HG02623 (cell line): Measurements from ENCODE around the gene SMOC2.

Experiments
- ATAC-seq: cut with Tn5 transposase; IDR thresholded peaks from one replicate; pipeline ENCODE4 v1.9.1; 2021; ENCODE audit warnings: moderate library complexity; ENCODE audit not compliant: unreplicated experiment

The SMOC2 gene

DNA sequence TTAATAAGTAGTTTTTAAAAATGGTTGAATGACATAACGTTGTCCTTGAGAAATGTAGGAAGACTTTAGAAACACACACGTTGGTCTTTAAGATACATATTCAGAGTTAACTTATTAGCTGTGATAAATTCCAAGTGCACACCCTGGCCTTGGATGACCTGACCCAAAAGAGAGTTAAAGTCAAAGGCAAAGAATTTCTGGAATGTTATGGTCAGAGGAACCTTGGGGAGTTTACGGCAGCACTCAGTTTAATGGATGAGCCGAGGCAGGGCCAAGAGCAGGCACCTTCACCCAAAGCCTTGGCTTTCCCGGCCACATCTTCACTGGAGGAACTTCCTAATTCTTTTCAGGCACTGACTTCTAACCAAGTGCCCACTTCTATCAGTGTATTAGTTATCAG lies 200.5 kb downstream of the SMOC2 start:
- ATAC-seq, result no peak

- no peak for ATAC-seq
Observed at GRCh38 chr6:168643401-168643800, 202.4 kb downstream of the SMOC2 start.

- no peak for ATAC-seq
Observed at GRCh38 chr6:168645326-168645725, 204.3 kb downstream of the SMOC2 start.

GRCh38 chr6:168647271-168647670 lies 206.3 kb downstream of the SMOC2 start:
- no peak for ATAC-seq

DNA sequence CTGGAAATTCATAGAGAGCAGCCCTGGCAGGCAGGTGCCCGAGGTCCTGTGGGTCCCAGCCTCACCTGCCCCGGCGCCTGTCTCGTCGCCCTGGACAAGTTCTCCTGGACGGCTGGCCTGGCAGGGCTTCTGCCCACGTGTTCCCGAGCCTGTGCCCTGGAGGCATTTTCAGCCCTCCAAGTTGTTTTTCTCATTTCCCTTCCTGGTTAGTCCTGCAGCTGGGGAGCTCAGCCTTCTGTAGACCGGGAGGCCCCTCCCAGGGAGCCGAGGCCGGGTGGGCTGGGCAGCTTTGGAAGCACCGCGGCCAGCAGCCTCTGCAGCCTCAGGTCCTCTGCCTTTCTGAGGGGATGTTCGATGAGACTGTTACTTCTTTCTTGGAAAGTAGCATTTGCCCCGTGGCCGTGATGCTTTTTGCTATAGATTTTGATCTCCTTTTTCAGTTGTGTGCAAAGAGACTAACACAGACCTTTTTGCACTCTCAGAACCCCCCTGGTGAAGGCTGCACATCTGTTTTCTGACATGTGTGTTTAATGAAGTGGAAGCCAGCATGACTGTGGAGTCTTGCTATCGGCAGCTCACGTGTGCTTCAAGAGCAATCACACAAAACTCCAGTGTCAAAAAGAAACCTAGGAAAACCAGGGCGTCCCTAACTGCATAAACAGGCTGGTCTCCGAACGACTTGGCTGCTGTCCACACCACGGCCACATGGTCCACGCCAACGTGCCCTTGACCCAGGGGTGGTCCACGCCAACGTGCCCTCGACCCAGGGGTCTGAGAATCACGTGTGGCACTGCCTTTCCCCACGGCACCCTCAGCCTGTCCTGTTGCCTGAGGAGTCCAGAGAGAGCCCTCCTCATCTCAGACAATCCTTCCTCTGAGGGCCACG lies 207.5 kb downstream of the SMOC2 start:
- ATAC-seq, result no peak

- ATAC-seq, result no peak
Observed at GRCh38 chr6:168649209-168649608, 208.2 kb downstream of the SMOC2 start.

DNA sequence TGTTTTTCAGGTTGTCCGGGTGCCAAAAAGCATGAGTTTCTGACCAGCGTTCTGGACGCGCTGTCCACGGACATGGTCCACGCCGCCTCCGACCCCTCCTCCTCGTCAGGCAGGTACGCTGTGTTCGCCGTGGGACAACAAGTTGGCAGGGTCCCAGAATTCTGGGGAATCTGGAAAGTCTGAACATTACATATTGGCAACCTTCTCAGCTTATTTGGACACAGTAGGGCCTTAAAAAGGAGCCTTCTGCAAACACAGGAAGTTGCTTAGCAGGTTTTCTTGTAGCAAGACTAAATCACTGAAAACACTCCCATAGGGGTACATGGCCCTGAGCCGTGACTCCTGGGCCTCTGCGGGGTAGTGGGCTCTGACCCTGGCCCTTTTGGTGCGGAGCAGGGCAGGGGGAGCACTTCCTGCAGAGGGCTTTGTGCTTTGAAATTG lies 209.7 kb downstream of the SMOC2 start:
- no peak for ATAC-seq

DNA sequence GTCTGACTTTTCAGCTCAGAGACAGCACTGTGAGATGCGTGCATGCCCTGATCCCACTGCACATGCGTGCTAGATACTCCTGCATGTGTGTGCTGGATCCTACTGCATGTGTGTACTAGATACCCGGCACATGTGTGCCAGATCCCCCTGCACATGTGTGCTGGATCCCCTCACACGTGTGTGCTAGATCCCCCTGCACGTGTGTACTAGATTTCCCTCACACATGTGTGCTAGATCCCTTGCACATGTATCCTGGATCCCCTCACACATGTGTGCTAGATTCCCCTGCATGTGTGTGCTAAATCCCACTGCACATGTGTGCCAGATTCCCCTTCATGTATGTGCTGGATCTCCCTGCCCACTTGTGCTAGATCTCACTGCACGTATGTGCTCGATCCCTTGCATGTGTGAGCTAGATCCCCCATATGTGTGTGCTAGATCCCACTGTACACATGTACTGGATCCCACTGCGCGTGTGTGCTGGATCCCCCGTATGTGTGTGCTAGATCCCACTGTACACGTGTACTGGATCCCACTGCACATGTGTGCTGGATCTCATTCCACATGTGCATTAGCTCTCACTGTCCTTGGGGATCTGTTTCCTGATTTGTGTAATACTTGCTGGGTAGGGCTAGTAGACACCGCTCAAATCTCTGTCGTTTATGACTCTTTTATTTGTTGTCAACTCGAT lies 214.6 kb downstream of the SMOC2 start:
- no peak for ATAC-seq

GRCh38 chr6:168658059-168658458 lies 217.1 kb downstream of the SMOC2 start:
- no peak for ATAC-seq

DNA sequence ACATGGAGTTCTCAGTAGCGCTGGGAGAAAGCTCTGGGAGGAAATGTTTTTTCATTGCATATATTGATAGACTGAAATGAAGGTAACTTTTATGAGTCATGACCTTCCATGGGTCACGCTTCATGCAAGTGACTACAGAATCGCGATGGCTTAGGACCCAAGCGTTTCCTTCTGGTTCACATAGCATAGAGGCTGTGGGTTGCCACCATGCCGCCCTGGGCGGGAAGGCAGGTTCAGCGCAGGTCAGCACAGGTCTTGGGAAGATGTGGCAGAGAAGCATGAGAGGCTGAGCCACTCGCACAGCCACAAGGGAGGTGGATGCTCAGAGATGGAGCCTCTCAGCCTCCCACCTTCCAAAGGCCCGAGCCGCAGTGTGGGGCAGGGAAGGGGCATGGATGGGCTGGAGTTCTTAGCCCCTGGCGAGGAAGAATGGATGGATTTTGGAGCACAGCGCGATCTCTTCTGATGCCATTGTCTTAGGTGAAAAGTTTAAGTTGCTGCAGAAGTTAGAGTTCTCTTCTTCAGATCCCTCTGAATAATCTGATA lies 219.5 kb downstream of the SMOC2 start:
- ATAC-seq, result no peak

DNA sequence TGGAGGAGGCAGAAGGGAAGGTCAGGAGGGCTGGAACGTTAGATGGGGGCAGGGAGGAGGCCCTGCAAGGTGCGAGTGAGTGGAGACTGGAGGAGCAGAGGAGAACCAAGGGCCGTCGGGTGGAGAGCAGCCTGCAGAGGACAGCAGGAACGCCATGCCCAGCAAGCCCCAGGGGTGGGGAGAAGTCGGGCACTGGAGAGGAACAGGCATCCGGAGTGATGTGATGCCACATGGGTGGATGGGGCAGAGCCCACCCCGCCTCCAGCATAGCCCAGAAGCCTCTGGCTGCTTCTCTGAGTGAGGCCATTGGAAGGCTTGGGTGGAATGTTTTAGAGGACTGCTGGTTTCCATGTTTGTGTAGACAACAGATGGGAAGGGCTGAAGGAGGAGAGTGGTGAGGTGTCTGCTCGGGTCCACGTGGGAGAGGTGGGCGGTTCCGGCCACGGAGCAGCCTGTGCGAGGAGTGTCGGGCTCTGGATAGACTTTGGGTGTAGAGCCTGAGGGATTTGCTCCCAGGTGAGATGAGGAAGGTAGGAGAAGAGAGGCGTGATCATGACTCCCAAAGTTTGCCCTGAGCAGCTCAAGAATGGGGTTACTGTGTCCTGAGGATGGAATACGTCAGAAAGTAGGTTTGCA lies 221.4 kb downstream of the SMOC2 start:
- no peak for ATAC-seq

DNA sequence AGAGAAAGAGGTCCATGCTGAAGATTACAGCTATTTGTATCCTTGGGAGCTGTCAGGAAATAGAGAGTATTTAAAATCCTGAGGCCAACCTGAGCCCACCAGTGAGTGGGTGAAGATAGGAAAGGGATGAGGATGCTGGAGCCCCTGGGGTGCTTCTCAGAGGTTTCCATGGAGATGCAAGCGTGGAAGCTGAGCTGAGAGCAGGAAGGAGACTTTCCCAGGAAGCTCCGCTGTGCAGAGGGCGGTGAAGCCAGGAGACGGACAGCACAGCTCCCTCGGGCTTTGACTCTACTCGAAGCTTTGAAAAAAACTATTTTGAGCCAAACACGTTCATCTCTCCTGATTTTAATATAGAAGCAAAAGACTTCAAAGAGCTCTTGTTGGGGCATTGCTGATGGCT lies 222.1 kb downstream of the SMOC2 start:
- no peak for ATAC-seq

GRCh38 chr6:168664956-168665355 lies 224.0 kb downstream of the SMOC2 start:
- ATAC-seq, result no peak

DNA sequence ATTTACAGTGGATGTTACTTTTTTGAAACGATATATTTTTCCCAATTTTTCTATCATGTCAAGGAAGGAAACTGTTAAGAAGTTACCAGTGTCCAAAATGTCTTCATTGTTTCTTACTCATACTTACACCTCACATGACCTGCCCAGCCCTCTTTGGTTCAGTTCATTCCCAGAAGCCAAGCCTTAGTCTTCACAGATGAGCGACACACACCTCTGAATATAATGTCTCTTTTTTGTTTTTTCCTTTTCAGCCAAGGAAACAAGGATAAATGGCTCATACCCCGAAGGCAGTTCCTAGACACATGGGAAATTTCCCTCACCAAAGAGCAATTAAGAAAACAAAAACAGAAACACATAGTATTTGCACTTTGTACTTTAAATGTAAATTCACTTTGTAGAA lies 225.2 kb downstream of the SMOC2 start:
- no peak for ATAC-seq

- no peak for ATAC-seq
Observed at GRCh38 chr6:168666699-168667427, 225.9 kb downstream of the SMOC2 start.

- ATAC-seq, result no peak
Observed at GRCh38 chr6:168667428-168667805, 226.4 kb downstream of the SMOC2 start.

DNA sequence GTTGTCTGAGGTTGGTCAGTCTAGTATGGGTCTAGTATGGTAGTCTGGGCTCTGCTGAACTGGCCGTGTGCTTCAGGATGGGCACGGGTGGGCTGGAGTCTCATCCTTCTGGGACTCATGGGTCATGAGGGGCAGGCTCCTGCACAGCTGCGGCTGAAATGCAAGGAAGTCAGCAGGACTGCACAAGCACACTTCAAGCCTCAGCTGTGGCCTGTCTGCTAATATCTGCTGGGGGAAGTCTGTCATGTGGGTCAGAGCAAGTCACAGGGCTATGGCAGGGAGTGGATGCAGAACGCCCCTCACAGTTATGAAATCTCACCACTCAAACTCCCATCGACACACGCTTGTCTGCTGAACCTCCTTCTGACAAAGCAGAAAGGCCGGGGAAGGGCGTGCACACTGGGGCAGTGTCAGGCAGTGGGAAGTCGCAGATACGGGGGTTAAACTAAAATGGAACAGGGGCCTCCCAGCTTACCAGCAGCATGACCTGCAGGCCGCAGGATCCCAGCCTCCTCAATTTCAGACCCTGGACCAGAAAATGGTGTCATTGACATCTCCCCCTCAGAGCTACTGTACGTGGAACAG lies 229.5 kb downstream of the SMOC2 start:
- ATAC-seq, result no peak

DNA sequence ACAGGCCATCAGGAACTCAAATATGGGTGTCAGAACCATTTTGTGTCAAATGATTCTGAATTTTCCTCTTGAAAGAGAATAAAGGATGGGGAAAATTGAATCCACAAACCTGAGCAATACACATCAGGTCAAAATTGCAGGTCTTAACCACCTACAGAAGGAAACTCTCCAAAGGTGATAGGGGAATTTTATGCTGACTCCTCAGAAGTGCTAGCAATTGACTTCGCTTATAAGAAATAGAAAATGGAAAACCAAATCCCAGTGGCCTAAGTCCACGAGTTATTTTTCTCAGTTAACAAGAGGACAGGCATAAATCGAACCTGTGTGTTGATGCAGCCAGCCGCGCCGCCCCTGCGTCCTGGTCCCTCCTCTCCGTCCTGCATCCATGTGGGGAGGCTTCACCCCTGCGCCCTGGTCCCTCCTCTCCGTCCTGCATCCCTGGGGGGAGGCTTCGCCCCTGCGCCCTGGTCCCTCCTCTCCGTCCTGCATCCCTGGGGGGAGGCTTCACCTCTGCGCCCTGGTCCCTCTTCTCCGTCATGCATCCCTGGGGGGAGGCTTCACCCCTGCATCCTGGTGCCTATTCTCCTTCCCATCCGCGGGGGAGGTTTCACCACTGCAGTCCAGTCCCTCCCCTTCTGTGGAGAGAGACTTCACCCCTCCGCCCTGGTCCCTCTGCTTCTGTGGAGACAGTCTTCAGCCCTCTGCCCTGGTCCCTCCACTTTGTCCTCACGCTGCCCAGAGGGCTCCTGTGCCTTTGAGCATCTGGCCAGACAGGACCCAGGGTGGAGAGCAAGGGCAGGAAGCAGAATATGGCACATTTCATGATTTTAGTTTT lies 230.3 kb downstream of the SMOC2 start:
- ATAC-seq, result no peak

GRCh38 chr6:168671863-168672546 lies 231.0 kb downstream of the SMOC2 start:
- ATAC-seq, result no peak
